SW480 (cell line): ENCODE results near the gene JHY.
"Not testable (repeated sequence)": the region's sequence is repeated elsewhere in the genome, so short reads cannot be mapped to it uniquely, and the experiment has no call there.

ENCODE experiments used
- DNase-seq: peaks from one replicate; pipeline ENCODE4 v3.0.0-alpha.2; 2016; ENCODE audit warnings: low spot score

JHY gene

GRCh38 chr11:122882189-122882856 is at the start of gene JHY:
Gene JHY, plus strand, starts transcription at chr11:122882759. Its CDS starts 3,091 bp downstream, at chr11:122885850.
- peak; percentile 34 for DNase-seq

GRCh38 chr11:122833846-122834464 is 48.6 kb upstream of the JHY start:
- DNase-seq = no peak

GRCh38 chr11:122836916-122837315 is 45.6 kb upstream of the JHY start:
- DNase-seq = no peak

GRCh38 chr11:122837528-122838346 is 44.8 kb upstream of the JHY start:
- DNase-seq = no peak

GRCh38 chr11:122843281-122844141 is 39.0 kb upstream of the JHY start:
- DNase-seq = no peak

GRCh38 chr11:122847466-122847865 is 35.1 kb upstream of the JHY start:
- no peak for DNase-seq

GRCh38 chr11:122848186-122848585 is 34.4 kb upstream of the JHY start:
- DNase-seq = no peak

- peak; percentile 37 for DNase-seq
These were observed 32.4 kb upstream of the JHY start for GRCh38 chr11:122850076-122850631.

GRCh38 chr11:122851366-122851966 is 31.1 kb upstream of the JHY start:
- DNase-seq = no peak

GRCh38 chr11:122852074-122852795 is 30.3 kb upstream of the JHY start:
- DNase-seq = no peak

- DNase-seq = no peak
These were observed 29.8 kb upstream of the JHY start for GRCh38 chr11:122852796-122853160.

GRCh38 chr11:122853261-122853660 is 29.3 kb upstream of the JHY start:
- DNase-seq = no peak

- peak; percentile 85 for DNase-seq
These were observed 28.6 kb upstream of the JHY start for GRCh38 chr11:122853971-122854446.

- DNase-seq = no peak
These were observed 20.9 kb upstream of the JHY start for GRCh38 chr11:122861631-122862030.

GRCh38 chr11:122862091-122862490 is 20.5 kb upstream of the JHY start:
- DNase-seq = no peak

GRCh38 chr11:122863154-122863553 is 19.4 kb upstream of the JHY start:
- DNase-seq = not testable (repeated sequence)

GRCh38 chr11:122863704-122864326 is 18.7 kb upstream of the JHY start:
- peak; percentile 22 for DNase-seq

- DNase-seq = no peak
These were observed 18.0 kb upstream of the JHY start for GRCh38 chr11:122864386-122865115.

GRCh38 chr11:122869622-122870021 is 12.9 kb upstream of the JHY start:
- DNase-seq = no peak
